Retinal pigment epithelial cell (primary cell): Measurements from ENCODE around the gene PIEZO1.

Experiments used
- DNase-seq: peaks from one replicate; pipeline ENCODE4 v3.0.0-alpha.2; 2010; ENCODE audit warnings: low read depth
- H3K4me3 ChIP-seq: 2 replicates; pipeline ENCODE4 v1.5.1; 2011; ENCODE audit warnings: mild to moderate bottlenecking, low read length, control low read depth, moderate library complexity
- CTCF ChIP-seq: conservative IDR thresholded peaks from 2 replicates; pipeline ENCODE4 v1.5.1; 2011; ENCODE audit warnings: low read depth, low read length, control low read depth, inconsistent platforms

Gene PIEZO1

GRCh38 chr16:88762258-88762870 lies 22.7 kb downstream of the PIEZO1 start:
- no peak overlapping the region for H3K4me3 ChIP-seq
- DNase-seq, result no peak
- TF ChIP-seq CTCF, result no peak

GRCh38 chr16:88761830-88762229 lies 23.2 kb downstream of the PIEZO1 start:
- TF ChIP-seq CTCF, result no peak
- no peak for DNase-seq
- H3K4me3 ChIP-seq, result no peak overlapping the region

GRCh38 chr16:88761143-88761534 lies 23.9 kb downstream of the PIEZO1 start:
- H3K4me3 ChIP-seq, result no peak overlapping the region
- DNase-seq, result no peak
- no peak for TF ChIP-seq CTCF

- H3K4me3 ChIP-seq, result no peak overlapping the region
- no peak for DNase-seq
- TF ChIP-seq CTCF, result no peak
Measured at GRCh38 chr16:88760424-88761142, 24.4 kb downstream of the PIEZO1 start.

GRCh38 chr16:88759976-88760350 lies 25.1 kb downstream of the PIEZO1 start:
- no peak for TF ChIP-seq CTCF
- no peak overlapping the region for H3K4me3 ChIP-seq
- DNase-seq, result no peak

GRCh38 chr16:88759245-88759975 lies 25.6 kb downstream of the PIEZO1 start:
- no peak for DNase-seq
- TF ChIP-seq CTCF, result no peak
- no peak overlapping the region for H3K4me3 ChIP-seq

GRCh38 chr16:88758944-88759244 lies 26.1 kb downstream of the PIEZO1 start:
- H3K4me3 ChIP-seq, result no peak overlapping the region
- no peak for TF ChIP-seq CTCF
- DNase-seq, result no peak
